Gastrocnemius medialis (tissue), 4 donors: ENCODE results near the gene DDX3X.
"Not testable (repeated sequence)": the region's sequence is repeated elsewhere in the genome, so short reads cannot be mapped to it uniquely, and the experiment has no call there.

Experiments used
- POLR2A ChIP-seq, 2 donors: fragments of 450-650 bp; IDR thresholded peaks; one replicate each; pipeline ENCODE4 v1.6.1; 2017; ENCODE audit warnings: antibody characterized with exemption in 2 of 2, mild to moderate bottlenecking in 2 of 2, moderate library complexity in 2 of 2
- TF ChIP-seq, protein P1 (sequence below), 5 experiments: fragments of 450-650 bp in 3 of 5; fragments of 200-600 bp in 2 of 5; sonication (generic) in 2 of 5; IDR thresholded peaks in 4 of 5; conservative IDR thresholded peaks in 1 of 5; 1 replicate in 4 of 5; 2 replicates in 1 of 5; pipeline ENCODE4 v1.5.1; 2016 to 2019; ENCODE audit warnings: antibody characterized with exemption in 5 of 5, mild to moderate bottlenecking in 3 of 5, moderate library complexity in 3 of 5

DNA sequence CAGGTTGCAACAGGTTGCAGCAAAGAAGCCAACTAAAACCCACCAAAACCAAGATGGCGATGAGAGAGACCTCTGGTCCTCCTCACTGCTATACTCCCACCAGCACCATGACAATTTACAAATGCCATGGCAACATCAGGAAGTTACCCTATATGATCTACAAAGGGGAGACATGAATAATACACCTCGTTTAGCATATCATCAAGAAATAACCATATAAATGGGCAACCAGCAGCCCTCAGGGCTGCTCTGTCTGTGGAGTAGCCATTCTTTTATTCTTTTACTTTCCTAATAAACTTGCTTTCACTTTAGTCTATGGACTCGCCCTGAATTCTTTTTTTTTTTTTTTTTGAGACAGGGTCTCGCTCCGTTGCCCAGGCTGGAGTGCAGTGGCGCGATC lies 56.6 kb downstream of the DDX3X start:
- TF ChIP-seq, protein P1, sequence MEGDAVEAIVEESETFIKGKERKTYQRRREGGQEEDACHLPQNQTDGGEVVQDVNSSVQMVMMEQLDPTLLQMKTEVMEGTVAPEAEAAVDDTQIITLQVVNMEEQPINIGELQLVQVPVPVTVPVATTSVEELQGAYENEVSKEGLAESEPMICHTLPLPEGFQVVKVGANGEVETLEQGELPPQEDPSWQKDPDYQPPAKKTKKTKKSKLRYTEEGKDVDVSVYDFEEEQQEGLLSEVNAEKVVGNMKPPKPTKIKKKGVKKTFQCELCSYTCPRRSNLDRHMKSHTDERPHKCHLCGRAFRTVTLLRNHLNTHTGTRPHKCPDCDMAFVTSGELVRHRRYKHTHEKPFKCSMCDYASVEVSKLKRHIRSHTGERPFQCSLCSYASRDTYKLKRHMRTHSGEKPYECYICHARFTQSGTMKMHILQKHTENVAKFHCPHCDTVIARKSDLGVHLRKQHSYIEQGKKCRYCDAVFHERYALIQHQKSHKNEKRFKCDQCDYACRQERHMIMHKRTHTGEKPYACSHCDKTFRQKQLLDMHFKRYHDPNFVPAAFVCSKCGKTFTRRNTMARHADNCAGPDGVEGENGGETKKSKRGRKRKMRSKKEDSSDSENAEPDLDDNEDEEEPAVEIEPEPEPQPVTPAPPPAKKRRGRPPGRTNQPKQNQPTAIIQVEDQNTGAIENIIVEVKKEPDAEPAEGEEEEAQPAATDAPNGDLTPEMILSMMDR (IDR thresholded peaks at IDR 0.05 in 4 of 5, conservative IDR thresholded peaks at IDR 0.05 in 1 of 5): not testable (repeated sequence)
- TF ChIP-seq POLR2A (IDR thresholded peaks at IDR 0.05): not testable (repeated sequence)
